Endometrium (tissue), 2 donors: ENCODE data around the gene DHRS1.

Experiments used
- FAIRE-seq: peaks from 2 replicates; lab custom pipeline; 2012; peaks lifted over from hg19 to GRCh38; lab: Jason Lieb, UNC
- donor health status: control.
- donor health status: control.

The DHRS1 gene

GRCh38 chr14:24282736-24283135 is 16.8 kb downstream of the DHRS1 start:
- FAIRE-seq: no peak

GRCh38 chr14:24281636-24282035 is 17.9 kb downstream of the DHRS1 start:
- no peak for FAIRE-seq

- FAIRE-seq: no peak
Observed at GRCh38 chr14:24280797-24281460, 18.7 kb downstream of the DHRS1 start.

GRCh38 chr14:24279301-24280186 is 20.0 kb downstream of the DHRS1 start:
- FAIRE-seq: no peak

DNA sequence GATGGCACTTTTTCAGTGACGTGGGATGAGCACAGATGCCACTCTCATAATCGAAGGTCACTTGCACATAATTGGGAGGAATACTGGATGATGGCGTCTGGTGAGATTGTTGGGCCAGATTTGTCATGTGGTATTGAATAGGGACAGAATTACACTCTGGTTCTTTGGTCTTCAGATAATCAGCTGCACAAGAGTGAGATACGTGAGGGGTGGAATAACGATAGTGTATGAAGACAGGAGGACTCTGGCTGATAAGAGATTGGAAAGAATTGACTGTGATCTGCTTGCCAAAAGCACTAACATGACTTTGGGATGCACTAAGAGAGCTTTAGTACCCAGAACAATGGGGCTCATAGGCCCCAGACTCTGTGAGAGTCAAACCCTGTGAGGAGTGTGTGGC is 21.2 kb downstream of the DHRS1 start:
- no peak for FAIRE-seq

DNA sequence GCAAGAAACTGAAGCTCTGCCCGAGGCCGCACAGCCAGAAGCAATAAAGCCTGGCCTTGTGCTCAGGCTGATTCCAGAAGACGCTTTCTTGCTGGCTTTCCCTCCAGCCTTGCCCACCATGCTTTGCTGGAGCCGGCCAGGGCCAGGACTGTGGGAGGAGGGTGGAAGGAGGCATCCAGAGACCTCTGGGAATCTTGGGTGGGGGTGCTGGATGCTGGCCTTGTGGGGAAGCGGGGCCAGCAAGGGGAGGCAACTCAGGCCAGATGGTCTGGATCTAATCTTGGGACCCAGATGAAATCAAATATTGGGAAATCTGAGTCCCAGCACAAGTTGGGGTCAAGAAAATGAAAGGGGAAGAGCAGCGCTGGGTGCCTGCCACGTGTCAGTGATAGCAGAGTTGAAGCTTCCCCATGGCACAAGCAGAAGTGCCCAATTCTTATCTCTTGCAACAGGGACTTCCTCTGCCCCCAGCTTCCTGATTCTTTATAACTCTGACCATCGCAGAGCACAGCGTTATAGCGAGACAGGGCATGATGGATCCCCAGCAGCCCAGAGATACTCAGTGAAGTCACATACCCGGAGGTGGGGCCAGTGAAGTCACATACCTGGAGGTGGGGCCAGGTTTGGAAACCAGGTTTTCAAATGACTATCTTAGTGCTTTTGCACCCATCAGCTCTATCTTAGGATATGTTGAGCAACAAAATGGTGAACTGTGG is 21.8 kb downstream of the DHRS1 start:
- no peak for FAIRE-seq

DNA sequence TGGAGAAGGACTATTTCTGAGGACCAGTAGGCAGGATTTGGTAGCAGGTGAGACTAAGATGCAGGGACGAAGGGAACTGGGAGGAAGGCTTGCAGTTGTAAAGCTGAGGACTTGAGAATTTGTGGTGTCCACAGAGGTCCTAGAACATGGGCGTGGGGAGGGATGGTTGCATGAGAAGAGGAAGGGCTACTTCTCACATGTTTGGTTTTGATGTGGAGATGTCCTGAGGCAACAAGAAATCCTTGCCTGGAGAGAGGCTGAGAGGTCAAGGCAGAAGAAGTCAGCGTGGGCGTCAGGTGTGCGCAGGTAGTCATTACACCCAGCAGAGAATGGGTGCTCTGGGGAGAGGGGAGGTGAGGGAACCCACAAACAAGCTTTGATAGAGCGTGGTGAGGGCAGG is 22.5 kb downstream of the DHRS1 start:
- FAIRE-seq: no peak

DNA sequence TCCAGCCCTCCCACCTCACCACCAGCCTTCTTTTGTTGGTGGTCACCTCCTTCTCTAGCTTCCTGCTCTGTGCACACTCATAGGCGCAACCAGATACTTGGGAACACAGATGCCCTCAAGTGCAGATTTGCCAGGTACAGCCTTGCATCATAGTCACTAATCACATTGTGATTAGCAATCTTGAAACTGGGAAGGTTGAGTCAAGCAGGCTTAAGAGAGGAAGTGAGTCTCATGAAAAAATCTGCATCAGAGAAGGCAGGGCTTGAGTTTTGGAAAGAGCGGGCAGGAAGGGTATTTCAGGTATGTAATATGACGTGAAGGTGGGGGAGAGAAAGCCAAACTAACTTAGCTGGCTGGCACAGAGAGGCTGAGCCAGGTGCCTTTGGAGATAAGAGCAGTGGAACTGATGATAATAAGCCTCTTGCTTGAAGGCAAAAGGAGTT is 25.5 kb downstream of the DHRS1 start:
- FAIRE-seq: no peak

GRCh38 chr14:24273422-24273998 is 26.1 kb downstream of the DHRS1 start:
- FAIRE-seq: no peak

- FAIRE-seq: no peak
Observed at GRCh38 chr14:24272467-24272866, 27.1 kb downstream of the DHRS1 start.

DNA sequence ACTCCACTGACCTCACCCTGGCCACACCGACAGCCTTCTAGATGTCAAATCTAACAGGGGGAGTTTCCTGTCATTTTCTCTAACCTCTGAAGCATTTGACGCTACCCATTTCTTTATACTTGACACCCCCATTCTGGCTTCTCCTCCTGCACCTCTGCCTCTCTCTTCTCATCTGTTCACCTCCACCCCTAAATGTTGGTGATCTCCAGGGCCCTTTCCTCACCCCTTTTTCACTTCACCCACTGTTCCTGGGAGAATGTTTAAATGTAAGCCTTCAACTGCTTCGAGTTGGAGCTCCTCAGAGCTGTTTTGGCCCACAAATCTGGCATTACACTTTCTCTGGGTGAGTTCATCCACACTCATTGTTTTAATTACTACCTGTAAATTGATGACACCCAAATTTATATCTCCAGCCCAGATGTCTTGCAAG is 27.7 kb downstream of the DHRS1 start:
- no peak for FAIRE-seq

- no peak for FAIRE-seq
Observed at GRCh38 chr14:24271134-24271833, 28.3 kb downstream of the DHRS1 start, which contains the start of gene RABGGTA. TSS of gene RABGGTA (minus strand) at chr14:24271597. CDS start at chr14:24271115, 482 bp downstream.

DNA sequence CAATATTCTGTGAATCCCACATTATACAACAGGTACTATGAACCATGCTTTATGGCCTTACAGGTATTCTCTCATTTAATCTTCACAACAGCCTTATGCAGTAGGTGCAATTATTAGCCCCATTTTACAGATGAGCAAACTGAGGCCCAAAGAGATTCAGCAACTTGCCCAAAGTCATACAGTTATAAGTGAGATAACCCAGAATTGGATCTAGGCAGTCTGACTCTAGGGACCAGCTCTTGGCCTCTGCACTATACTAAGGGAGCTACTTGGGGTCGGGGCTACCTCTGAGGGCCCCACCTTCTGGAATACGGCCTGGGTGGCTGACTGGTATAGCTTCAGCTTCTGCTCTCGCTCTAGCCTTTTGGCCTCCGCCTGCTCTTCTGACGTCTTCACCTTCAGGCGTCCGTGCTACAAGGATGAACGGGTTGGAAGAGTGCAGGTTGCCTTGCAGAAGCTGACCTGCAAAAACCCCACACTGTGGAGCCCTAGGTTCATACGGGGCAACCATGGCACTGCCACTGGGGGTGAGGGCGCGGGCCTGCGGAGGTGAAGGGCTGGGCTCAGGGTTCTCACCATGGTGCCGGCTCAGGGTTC is 28.9 kb downstream of the DHRS1 start:
- FAIRE-seq: no peak

GRCh38 chr14:24269910-24270536 is 29.6 kb downstream of the DHRS1 start:
- no peak for FAIRE-seq

DNA sequence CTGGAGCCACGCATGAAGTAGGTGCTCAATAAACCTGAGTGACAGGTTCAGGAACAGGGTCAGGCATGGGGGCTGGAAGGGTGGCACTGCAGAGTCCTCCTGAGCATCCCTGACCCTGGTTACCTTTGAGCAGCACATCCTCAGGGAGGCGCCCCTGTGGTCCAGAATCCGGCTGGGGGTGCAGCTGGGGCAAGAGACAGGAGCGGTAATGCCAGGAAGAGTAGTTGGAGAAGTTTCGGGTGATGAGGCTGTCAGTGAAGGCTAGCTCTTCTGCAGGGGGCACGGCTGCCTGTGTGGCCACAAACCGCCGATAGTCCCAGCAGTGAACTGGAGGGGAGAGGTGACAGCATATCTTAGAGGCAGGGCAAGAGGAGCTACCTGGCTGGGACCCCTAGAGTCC is 30.2 kb downstream of the DHRS1 start:
- FAIRE-seq: no peak

DNA sequence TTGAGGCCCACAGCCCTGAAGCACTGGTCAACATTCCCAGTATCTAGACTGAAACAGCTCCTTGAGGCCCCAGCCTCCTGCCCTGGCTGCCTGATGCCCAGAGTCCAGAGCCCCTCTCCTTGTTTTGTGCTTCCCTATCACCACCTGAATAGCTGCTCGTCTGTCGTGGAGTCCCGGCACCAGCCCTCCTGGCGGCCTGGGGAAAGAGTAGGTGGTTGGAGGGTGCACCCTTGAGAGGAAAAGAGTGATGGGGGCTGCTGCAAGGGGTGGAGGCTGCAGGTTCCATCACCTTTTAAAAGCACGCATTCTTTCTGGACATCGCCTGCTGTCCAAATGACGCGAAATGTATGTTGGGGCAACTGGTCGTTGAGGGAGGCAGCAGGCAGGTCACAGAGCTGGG is 31.4 kb downstream of the DHRS1 start:
- no peak for FAIRE-seq

DNA sequence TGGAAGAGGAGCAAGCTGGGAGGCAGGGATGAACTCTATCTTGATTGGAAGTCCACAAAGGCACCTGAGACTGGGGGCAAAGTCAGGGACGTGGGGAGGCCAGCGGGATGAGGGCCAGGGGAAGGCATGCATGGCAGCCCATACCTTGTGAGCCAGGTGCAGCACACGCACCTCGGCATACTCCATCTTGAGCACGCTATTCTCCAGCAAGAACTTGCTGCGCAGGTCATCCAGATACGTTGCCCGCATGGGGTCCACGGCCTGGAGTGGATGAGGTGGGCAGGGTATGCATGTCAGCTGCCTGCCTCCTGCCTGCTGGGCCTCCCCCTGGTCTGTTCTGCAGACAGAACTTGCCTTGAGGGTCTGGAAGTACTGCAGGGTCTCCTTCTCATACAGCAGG is 32.1 kb downstream of the DHRS1 start:
- FAIRE-seq: no peak

GRCh38 chr14:24266344-24267244 is 33.0 kb downstream of the DHRS1 start:
- FAIRE-seq: no peak

- no peak for FAIRE-seq
Observed at GRCh38 chr14:24264298-24264697, 35.3 kb downstream of the DHRS1 start.

DNA sequence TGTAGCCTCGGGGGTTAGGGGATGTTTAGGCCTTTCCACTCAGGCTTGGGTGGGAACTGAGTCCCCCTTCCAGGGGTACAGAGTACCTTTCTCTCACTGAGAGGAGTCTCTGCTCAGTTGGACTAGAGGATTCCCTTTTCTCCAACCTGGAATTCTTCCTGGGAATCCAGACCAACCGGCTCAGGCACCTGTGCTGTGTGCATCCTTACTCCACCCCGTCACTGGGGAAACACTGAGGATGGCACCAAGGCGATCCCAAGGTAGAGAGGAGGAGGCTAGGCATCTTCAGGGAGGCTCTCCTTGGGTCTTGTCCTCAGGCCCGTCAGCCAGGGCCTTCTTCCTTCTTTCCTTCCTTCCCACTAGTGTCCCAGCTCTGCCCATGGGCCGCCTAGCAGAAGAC is 35.7 kb downstream of the DHRS1 start:
- no peak for FAIRE-seq
